ENCODE measurements around the gene FIGNL1. TPM values are rescaled to one million over a fixed set of nuclear protein-coding genes. Genes with fewer than 3 reads are reported as not detected.

FIGNL1 gene
- total RNA-seq, 1 experiment from 2014 or later = 6.4 TPM

DNA sequence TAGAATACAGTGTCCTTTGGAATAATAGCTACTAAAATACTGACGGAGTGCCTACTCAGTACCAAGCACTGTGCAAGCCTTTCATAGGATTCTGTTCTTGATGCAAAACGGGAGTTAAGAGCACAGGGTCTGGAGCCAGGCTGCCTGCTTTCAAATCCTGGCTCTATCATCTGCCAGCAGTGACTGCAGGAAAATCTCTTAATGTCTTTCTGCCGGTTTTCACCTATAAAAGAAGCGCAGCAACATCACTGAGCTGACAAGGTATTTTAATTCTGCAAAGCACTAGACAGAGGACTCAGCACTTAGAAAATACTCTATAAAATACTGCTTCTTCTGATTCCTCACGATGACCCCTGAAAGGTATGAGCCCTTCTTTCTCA lies 659 bp downstream of the FIGNL1 start (continued):
- TF ChIP-seq, protein P1, sequence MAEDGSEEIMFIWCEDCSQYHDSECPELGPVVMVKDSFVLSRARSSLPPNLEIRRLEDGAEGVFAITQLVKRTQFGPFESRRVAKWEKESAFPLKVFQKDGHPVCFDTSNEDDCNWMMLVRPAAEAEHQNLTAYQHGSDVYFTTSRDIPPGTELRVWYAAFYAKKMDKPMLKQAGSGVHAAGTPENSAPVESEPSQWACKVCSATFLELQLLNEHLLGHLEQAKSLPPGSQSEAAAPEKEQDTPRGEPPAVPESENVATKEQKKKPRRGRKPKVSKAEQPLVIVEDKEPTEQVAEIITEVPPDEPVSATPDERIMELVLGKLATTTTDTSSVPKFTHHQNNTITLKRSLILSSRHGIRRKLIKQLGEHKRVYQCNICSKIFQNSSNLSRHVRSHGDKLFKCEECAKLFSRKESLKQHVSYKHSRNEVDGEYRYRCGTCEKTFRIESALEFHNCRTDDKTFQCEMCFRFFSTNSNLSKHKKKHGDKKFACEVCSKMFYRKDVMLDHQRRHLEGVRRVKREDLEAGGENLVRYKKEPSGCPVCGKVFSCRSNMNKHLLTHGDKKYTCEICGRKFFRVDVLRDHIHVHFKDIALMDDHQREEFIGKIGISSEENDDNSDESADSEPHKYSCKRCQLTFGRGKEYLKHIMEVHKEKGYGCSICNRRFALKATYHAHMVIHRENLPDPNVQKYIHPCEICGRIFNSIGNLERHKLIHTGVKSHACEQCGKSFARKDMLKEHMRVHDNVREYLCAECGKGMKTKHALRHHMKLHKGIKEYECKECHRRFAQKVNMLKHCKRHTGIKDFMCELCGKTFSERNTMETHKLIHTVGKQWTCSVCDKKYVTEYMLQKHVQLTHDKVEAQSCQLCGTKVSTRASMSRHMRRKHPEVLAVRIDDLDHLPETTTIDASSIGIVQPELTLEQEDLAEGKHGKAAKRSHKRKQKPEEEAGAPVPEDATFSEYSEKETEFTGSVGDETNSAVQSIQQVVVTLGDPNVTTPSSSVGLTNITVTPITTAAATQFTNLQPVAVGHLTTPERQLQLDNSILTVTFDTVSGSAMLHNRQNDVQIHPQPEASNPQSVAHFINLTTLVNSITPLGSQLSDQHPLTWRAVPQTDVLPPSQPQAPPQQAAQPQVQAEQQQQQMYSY (CRISPR knock-in tag; IDR thresholded peaks at IDR 0.05) = no peak
- TF ChIP-seq, protein P2, sequence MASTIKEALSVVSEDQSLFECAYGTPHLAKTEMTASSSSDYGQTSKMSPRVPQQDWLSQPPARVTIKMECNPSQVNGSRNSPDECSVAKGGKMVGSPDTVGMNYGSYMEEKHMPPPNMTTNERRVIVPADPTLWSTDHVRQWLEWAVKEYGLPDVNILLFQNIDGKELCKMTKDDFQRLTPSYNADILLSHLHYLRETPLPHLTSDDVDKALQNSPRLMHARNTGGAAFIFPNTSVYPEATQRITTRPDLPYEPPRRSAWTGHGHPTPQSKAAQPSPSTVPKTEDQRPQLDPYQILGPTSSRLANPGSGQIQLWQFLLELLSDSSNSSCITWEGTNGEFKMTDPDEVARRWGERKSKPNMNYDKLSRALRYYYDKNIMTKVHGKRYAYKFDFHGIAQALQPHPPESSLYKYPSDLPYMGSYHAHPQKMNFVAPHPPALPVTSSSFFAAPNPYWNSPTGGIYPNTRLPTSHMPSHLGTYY (CRISPR knock-in tag; IDR thresholded peaks at IDR 0.05) = no peak
- TF ChIP-seq TCF7 (CRISPR knock-in tag; IDR thresholded peaks at IDR 0.05; ENCODE audit: low read depth) = no peak
- no peak for TF ChIP-seq NR1H2 (CRISPR knock-in tag; IDR thresholded peaks at IDR 0.05)
- TF ChIP-seq NFE2L1 (CRISPR knock-in tag; IDR thresholded peaks at IDR 0.05) = no peak
- no peak for TF ChIP-seq SOX15 (CRISPR knock-in tag; IDR thresholded peaks at IDR 0.05)

DNA sequence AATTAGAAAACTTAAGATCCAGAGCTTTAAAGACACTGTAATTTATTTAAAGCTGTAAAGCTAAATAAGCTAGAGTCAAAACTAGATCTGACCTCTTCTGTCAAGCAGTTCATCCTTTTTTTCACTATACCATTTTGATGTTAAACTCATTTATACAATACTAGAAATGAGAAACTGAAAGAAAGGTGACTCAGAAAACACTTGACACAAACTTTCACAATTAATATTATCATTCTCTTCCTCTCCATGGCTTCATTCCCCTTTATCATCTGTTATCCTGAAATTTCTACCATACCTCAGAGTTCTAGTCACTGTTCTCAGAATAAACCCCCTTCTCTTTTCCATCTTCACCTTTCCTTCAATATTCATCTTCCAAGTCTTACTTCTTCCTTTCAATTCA lies 1.3 kb downstream of the FIGNL1 start:
- ATAC-seq = no peak
- Mint-ChIP-seq H3K4me3 (no peak overlapping the region), H3K9me3 (no peaks in the 10 kb centered on the region), H3K4me1 (peaks cover 9% of the 10 kb centered on the region), H3K27me3 (ENCODE audit: low read depth) (peaks cover 12% of the 10 kb centered on the region), H3K36me3 (peaks cover 8% of the 10 kb centered on the region), H3K27ac (no peak overlapping the region)
- DNase-seq (ENCODE audit: low spot score) = no peak
- TF ChIP-seq NFE2L1 (CRISPR knock-in tag; IDR thresholded peaks at IDR 0.05) = no peak
- no peak for TF ChIP-seq MYBL2 (CRISPR knock-in tag; IDR thresholded peaks at IDR 0.05)
- TF ChIP-seq, protein P3, sequence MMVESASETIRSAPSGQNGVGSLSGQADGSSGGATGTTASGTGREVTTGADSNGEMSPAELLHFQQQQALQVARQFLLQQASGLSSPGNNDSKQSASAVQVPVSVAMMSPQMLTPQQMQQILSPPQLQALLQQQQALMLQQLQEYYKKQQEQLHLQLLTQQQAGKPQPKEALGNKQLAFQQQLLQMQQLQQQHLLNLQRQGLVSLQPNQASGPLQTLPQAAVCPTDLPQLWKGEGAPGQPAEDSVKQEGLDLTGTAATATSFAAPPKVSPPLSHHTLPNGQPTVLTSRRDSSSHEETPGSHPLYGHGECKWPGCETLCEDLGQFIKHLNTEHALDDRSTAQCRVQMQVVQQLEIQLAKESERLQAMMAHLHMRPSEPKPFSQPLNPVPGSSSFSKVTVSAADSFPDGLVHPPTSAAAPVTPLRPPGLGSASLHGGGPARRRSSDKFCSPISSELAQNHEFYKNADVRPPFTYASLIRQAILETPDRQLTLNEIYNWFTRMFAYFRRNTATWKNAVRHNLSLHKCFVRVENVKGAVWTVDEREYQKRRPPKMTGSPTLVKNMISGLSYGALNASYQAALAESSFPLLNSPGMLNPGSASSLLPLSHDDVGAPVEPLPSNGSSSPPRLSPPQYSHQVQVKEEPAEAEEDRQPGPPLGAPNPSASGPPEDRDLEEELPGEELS (CRISPR knock-in tag; IDR thresholded peaks at IDR 0.05) = no peak
- TF ChIP-seq TP53 (CRISPR knock-in tag; IDR thresholded peaks at IDR 0.05) = no peak
- TF ChIP-seq, protein P4, sequence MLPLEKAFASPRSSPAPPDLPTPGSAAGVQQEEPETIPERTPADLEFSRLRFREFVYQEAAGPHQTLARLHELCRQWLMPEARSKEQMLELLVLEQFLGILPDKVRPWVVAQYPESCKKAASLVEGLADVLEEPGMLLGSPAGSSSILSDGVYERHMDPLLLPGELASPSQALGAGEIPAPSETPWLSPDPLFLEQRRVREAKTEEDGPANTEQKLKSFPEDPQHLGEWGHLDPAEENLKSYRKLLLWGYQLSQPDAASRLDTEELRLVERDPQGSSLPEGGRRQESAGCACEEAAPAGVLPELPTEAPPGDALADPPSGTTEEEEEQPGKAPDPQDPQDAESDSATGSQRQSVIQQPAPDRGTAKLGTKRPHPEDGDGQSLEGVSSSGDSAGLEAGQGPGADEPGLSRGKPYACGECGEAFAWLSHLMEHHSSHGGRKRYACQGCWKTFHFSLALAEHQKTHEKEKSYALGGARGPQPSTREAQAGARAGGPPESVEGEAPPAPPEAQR (CRISPR knock-in tag; IDR thresholded peaks at IDR 0.05) = no peak
- TF ChIP-seq SMAD3 (CRISPR knock-in tag; IDR thresholded peaks at IDR 0.05; ENCODE audit: borderline replicate concordance) = no peak
- TF ChIP-seq ATF1 (CRISPR knock-in tag; IDR thresholded peaks at IDR 0.05) = no peak
- TF ChIP-seq NR1H2 (CRISPR knock-in tag; IDR thresholded peaks at IDR 0.05) = no peak
- TF ChIP-seq, protein P5, sequence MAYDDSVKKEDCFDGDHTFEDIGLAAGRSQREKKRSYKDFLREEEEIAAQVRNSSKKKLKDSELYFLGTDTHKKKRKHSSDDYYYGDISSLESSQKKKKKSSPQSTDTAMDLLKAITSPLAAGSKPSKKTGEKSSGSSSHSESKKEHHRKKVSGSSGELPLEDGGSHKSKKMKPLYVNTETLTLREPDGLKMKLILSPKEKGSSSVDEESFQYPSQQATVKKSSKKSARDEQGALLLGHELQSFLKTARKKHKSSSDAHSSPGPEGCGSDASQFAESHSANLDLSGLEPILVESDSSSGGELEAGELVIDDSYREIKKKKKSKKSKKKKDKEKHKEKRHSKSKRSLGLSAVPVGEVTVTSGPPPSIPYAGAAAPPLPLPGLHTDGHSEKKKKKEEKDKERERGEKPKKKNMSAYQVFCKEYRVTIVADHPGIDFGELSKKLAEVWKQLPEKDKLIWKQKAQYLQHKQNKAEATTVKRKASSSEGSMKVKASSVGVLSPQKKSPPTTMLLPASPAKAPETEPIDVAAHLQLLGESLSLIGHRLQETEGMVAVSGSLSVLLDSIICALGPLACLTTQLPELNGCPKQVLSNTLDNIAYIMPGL (CRISPR knock-in tag; IDR thresholded peaks at IDR 0.05) = no peak
- no peak for TF ChIP-seq ZNF232 (CRISPR knock-in tag; IDR thresholded peaks at IDR 0.05)
- no peak for TF ChIP-seq ZNF263 (CRISPR knock-in tag; IDR thresholded peaks at IDR 0.05; ENCODE audit: low read depth)
- ChIA-PET POLR2A (no interaction called here), CTCF (interaction anchor here (1.2 to 2.2 kb wide), 2 partner anchors 31 to 356 kb away, joined by 3 to 5 read pairs; partner anchors contain the start of gene ZPBP)

Measured in WTC11 (cell line).